ENCODE data around the gene DGCR8.

- TF ChIP-seq CTCF (IDR thresholded peaks at IDR 0.05), result no peak
- TF ChIP-seq POLR2AphosphoS5 (IDR thresholded peaks at IDR 0.05), result no peak
Observed at GRCh38 chr22:20115691-20116375, 35.8 kb downstream of the DGCR8 start, which contains the start of gene RANBP1.
